Mesendoderm (in vitro differentiated cells): ENCODE measurements around the gene CASP5.
"Not testable (repeated sequence)": the region's sequence is repeated elsewhere in the genome, so short reads cannot be mapped to it uniquely, and the experiment has no call there.

Experiments
- DNase-seq: peaks from one replicate; pipeline ENCODE4 v3.0.0; 2013
- H2AK5ac ChIP-seq: 2 replicates; pipeline ENCODE4 v1.6.1; 2013; ENCODE audit warnings: low read length, inconsistent platforms
- H2BK120ac ChIP-seq: 2 replicates; pipeline ENCODE4 v1.6.1; 2013; ENCODE audit warnings: low read depth, mild to moderate bottlenecking, low read length, moderate library complexity, mixed read lengths
- H2BK15ac ChIP-seq: replicated peaks from 2 replicates; pipeline ENCODE4 v1.6.1; 2013; ENCODE audit warnings: low read depth, mild to moderate bottlenecking, moderate library complexity
- H2BK5ac ChIP-seq: 2 replicates; pipeline ENCODE4 v1.6.1; 2013; ENCODE audit warnings: low read length, inconsistent platforms
- H3K18ac ChIP-seq: 2 replicates; pipeline ENCODE4 v1.6.1; 2013; ENCODE audit warnings: mild to moderate bottlenecking, low read length, mixed read lengths
- H3K23ac ChIP-seq: one replicate; pipeline ENCODE4 v1.6.1; 2013; ENCODE audit warnings: low read length
- H3K27ac ChIP-seq: 2 replicates; pipeline ENCODE4 v1.5.1; 2013; ENCODE audit warnings: low read depth, mild to moderate bottlenecking, inconsistent platforms, low read length, moderate library complexity
- H3K27me3 ChIP-seq: 2 replicates; pipeline ENCODE4 v1.6.1; 2013; ENCODE audit warnings: low read length, control low read depth, mild to moderate bottlenecking, inconsistent platforms; ENCODE audit not compliant: insufficient read depth, poor library complexity
- H3K36me3 ChIP-seq: 2 replicates; pipeline ENCODE4 v1.6.1; 2013; ENCODE audit warnings: low read length, inconsistent platforms; ENCODE audit not compliant: control insufficient read depth, insufficient read depth
- H3K4ac ChIP-seq: one replicate; pipeline ENCODE4 v1.6.1; 2013; ENCODE audit warnings: low read depth, mild to moderate bottlenecking, low read length, moderate library complexity
- H3K4me1 ChIP-seq: 2 replicates; pipeline ENCODE4 v1.6.1; 2013; ENCODE audit warnings: low read depth, low read length, inconsistent platforms; ENCODE audit not compliant: control insufficient read depth
- H3K4me2 ChIP-seq: 2 replicates; pipeline ENCODE4 v1.6.1; 2013; ENCODE audit warnings: low read length
- H3K4me3 ChIP-seq: 2 replicates; pipeline ENCODE4 v1.5.1; 2013; ENCODE audit warnings: mild to moderate bottlenecking, low read length
- H3K56ac ChIP-seq: one replicate; pipeline ENCODE4 v1.6.1; 2013; ENCODE audit warnings: low read length
- H3K79me1 ChIP-seq: 2 replicates; pipeline ENCODE4 v1.6.1; 2013; ENCODE audit warnings: low read length, inconsistent platforms
- H3K79me2 ChIP-seq: 2 replicates; pipeline ENCODE4 v1.6.1; 2013; ENCODE audit warnings: mild to moderate bottlenecking, low read length; ENCODE audit not compliant: control insufficient read depth, insufficient read depth
- H3K9ac ChIP-seq: 2 replicates; pipeline ENCODE4 v1.6.1; 2013; ENCODE audit warnings: low read length, inconsistent platforms
- H4K5ac ChIP-seq: one replicate; pipeline ENCODE4 v1.6.1; 2013; ENCODE audit warnings: low read length
- H4K8ac ChIP-seq: one replicate; pipeline ENCODE4 v1.6.1; 2013; ENCODE audit warnings: low read depth, mild to moderate bottlenecking, control low read depth, low read length, moderate library complexity
- WGBS: extraction: QIAGEN DNeasy Blood & Tissue Kit; methylation state at CpG from one replicate; pipeline ENCODE4 v1.1.7; 2013; ENCODE audit warnings: low lambda C conversion rate, missing lambda C conversion rate; ENCODE audit not compliant: insufficient coverage; ENCODE audit errors: extremely low coverage; 5-methylcytosine and 5-hydroxymethylcytosine counted together

Gene CASP5

GRCh38 chr11:105051559-105051958 is 28.6 kb upstream of the CASP5 start:
- WGBS = no CpG with 5 or more reads among the region's 2 CpGs
- H4K5ac ChIP-seq = no peak overlapping the region
- no peak overlapping the region for H3K4me3 ChIP-seq
- H3K56ac ChIP-seq = no peak overlapping the region
- H2BK15ac ChIP-seq = no peak overlapping the region
- H3K23ac ChIP-seq = no peak overlapping the region
- no peak overlapping the region for H3K9ac ChIP-seq
- H3K18ac ChIP-seq = no peak overlapping the region
- H2BK5ac ChIP-seq = no peak overlapping the region
- no peak overlapping the region for H4K8ac ChIP-seq
- no peak overlapping the region for H2AK5ac ChIP-seq
- H3K4me1 ChIP-seq = no peaks in the 10 kb centered on the region
- DNase-seq = no peak
- no peak overlapping the region for H2BK120ac ChIP-seq
- H3K27me3 ChIP-seq = no peaks in the 10 kb centered on the region
- H3K79me2 ChIP-seq = no peaks in the 10 kb centered on the region
- H3K79me1 ChIP-seq = no peaks in the 10 kb centered on the region
- no peak overlapping the region for H3K27ac ChIP-seq
- H3K36me3 ChIP-seq = no peaks in the 10 kb centered on the region
- no peak overlapping the region for H3K4ac ChIP-seq
- no peak overlapping the region for H3K4me2 ChIP-seq

GRCh38 chr11:105049481-105049880 is 26.5 kb upstream of the CASP5 start:
- Histone ChIP-seq H2BK15ac (no peak overlapping the region), H3K4me2 (no peak overlapping the region), H3K4ac (no peak overlapping the region), H3K27me3 (no peaks in the 10 kb centered on the region), H3K56ac (no peak overlapping the region), H3K23ac (no peak overlapping the region), H4K5ac (no peak overlapping the region), H3K4me1 (no peaks in the 10 kb centered on the region), H3K18ac (no peak overlapping the region), H3K9ac (no peak overlapping the region), H3K79me2 (no peaks in the 10 kb centered on the region), H2BK5ac (no peak overlapping the region), H3K4me3 (no peak overlapping the region), H3K27ac (no peak overlapping the region), H3K79me1 (no peaks in the 10 kb centered on the region), H2AK5ac (no peak overlapping the region), H3K36me3 (no peaks in the 10 kb centered on the region), H2BK120ac (no peak overlapping the region), H4K8ac (no peak overlapping the region)
- WGBS = no CpG with 5 or more reads among the region's 1 CpG
- DNase-seq = no peak

GRCh38 chr11:105046898-105047579 is 24.1 kb upstream of the CASP5 start:
- no peaks in the 10 kb centered on the region for H3K36me3 ChIP-seq
- no CpG with 5 or more reads among the region's 8 CpGs for WGBS
- H3K27me3 ChIP-seq = no peaks in the 10 kb centered on the region
- no peaks in the 10 kb centered on the region for H3K4me1 ChIP-seq
- no peaks in the 10 kb centered on the region for H3K79me1 ChIP-seq
- H2BK5ac ChIP-seq = no peak overlapping the region
- H2BK120ac ChIP-seq = peak overlapping the region; percentile 85
- no peak overlapping the region for H2BK15ac ChIP-seq
- no peak overlapping the region for H3K56ac ChIP-seq
- no peak overlapping the region for H2AK5ac ChIP-seq
- no peak overlapping the region for H4K5ac ChIP-seq
- H3K23ac ChIP-seq = no peak overlapping the region
- H3K79me2 ChIP-seq = no peaks in the 10 kb centered on the region
- peak overlapping the region; percentile 28 for H3K18ac ChIP-seq
- no peak overlapping the region for H4K8ac ChIP-seq
- no peak overlapping the region for H3K27ac ChIP-seq
- no peak overlapping the region for H3K4ac ChIP-seq
- no peak overlapping the region for H3K4me2 ChIP-seq
- H3K4me3 ChIP-seq = no peak overlapping the region
- DNase-seq = peak; percentile 65
- no peak overlapping the region for H3K9ac ChIP-seq

GRCh38 chr11:105045676-105046296 is 22.8 kb upstream of the CASP5 start:
- H3K36me3 ChIP-seq = no peaks in the 10 kb centered on the region
- no peak overlapping the region for H3K23ac ChIP-seq
- H3K9ac ChIP-seq = no peak overlapping the region
- no peaks in the 10 kb centered on the region for H3K4me1 ChIP-seq
- no peaks in the 10 kb centered on the region for H3K27me3 ChIP-seq
- no peak overlapping the region for H2AK5ac ChIP-seq
- H3K4me3 ChIP-seq = no peak overlapping the region
- no peak overlapping the region for H4K5ac ChIP-seq
- H3K27ac ChIP-seq = no peak overlapping the region
- no peaks in the 10 kb centered on the region for H3K79me2 ChIP-seq
- no peak overlapping the region for H3K4me2 ChIP-seq
- H3K4ac ChIP-seq = no peak overlapping the region
- no peak overlapping the region for H2BK15ac ChIP-seq
- no peak overlapping the region for H4K8ac ChIP-seq
- WGBS = no CpG with 5 or more reads among the region's 5 CpGs
- H2BK120ac ChIP-seq = no peak overlapping the region
- no peak overlapping the region for H3K56ac ChIP-seq
- no peak for DNase-seq
- no peak overlapping the region for H3K18ac ChIP-seq
- no peak overlapping the region for H2BK5ac ChIP-seq
- no peaks in the 10 kb centered on the region for H3K79me1 ChIP-seq

GRCh38 chr11:105044557-105045524 is 21.9 kb upstream of the CASP5 start, which contains the start of gene CARD16:
Gene CARD16 (minus strand): TSS chr11:105045335. CDS start chr11:105045297, 38 bp downstream.
- not testable (repeated sequence) for H2AK5ac ChIP-seq, H2BK15ac ChIP-seq, H3K56ac ChIP-seq, H3K4me2 ChIP-seq, H3K79me2 ChIP-seq, H3K27me3 ChIP-seq, H3K79me1 ChIP-seq, H3K36me3 ChIP-seq, H4K8ac ChIP-seq, DNase-seq, H2BK5ac ChIP-seq, H3K4me3 ChIP-seq, H3K9ac ChIP-seq, H2BK120ac ChIP-seq, H3K4me1 ChIP-seq, H3K18ac ChIP-seq, H3K23ac ChIP-seq, H3K27ac ChIP-seq, H4K5ac ChIP-seq, H3K4ac ChIP-seq
- no CpG with 5 or more reads among the region's 5 CpGs for WGBS
